DMS114 treated with DMSO at 0.1 percent for 48 hours (cell line): Measurements from ENCODE around the gene TBC1D12.
"Not testable (repeated sequence)": the region's sequence is repeated elsewhere in the genome, so short reads cannot be mapped to it uniquely, and the experiment has no call there.

Experiments
- DNase-seq: peaks from one replicate; lab custom pipeline; 2025; ENCODE audit not compliant: unreplicated experiment; lab: John Stamatoyannopoulos, UW

TBC1D12 gene

GRCh38 chr10:94533027-94533426, 130.7 kb downstream of the TBC1D12 start:
- DNase-seq, result no peak

GRCh38 chr10:94542282-94542681, 139.9 kb downstream of the TBC1D12 start:
- not testable (repeated sequence) for DNase-seq

- DNase-seq, result peak; percentile 82
Observed at GRCh38 chr10:94545391-94546048, 143.2 kb downstream of the TBC1D12 start, which contains the start of gene HELLS. Gene HELLS (plus strand): TSS chr10:94545788. CDS start chr10:94545922, 134 bp downstream.

GRCh38 chr10:94546049-94546900, 143.9 kb downstream of the TBC1D12 start:
- peak; percentile 52 for DNase-seq

GRCh38 chr10:94546901-94547185, 144.5 kb downstream of the TBC1D12 start:
- DNase-seq, result no peak

- DNase-seq, result no peak
Observed at GRCh38 chr10:94549221-94549620, 146.9 kb downstream of the TBC1D12 start.

GRCh38 chr10:94567714-94568307, 165.5 kb downstream of the TBC1D12 start:
- DNase-seq, result not testable (repeated sequence)

- no peak for DNase-seq
Observed at GRCh38 chr10:94571081-94571480, 168.7 kb downstream of the TBC1D12 start.

GRCh38 chr10:94571528-94571927, 169.2 kb downstream of the TBC1D12 start:
- no peak for DNase-seq

GRCh38 chr10:94578790-94579189, 176.4 kb downstream of the TBC1D12 start:
- DNase-seq, result no peak

GRCh38 chr10:94583124-94583523, 180.8 kb downstream of the TBC1D12 start:
- DNase-seq, result no peak
